A549 (cell line): Measurements from ENCODE around the gene SBK3. TPM values are rescaled to one million over a fixed set of nuclear protein-coding genes. Genes with fewer than 3 reads are reported as not detected.

Source experiments
- ATAC-seq, 2 experiments: fragments of 200-7000 bp in 1 of 2; fragments of >200 bp in 1 of 2; cut with Nextera tagmentation in 1 of 2; cut with Tn5 transposase in 1 of 2; 3 replicates each; pipeline versions ENCODE4 v1.8.0 to v1.9.1; 2018 to 2020; ENCODE audit warnings: mild to moderate bottlenecking in 1 of 2, moderate library complexity in 1 of 2
- CTCF ChIA-PET: fragments of 300-600 bp; sonication (Branson Sonifier 250); formaldehyde crosslinking; extraction: SDS; loops from one replicate; lab custom pipeline; 2021; ENCODE audit warnings: antibody characterized with exemption, inconsistent platforms; lab: Yijun Ruan, JAX
- POLR2A ChIA-PET: fragments of 350-600 bp; formaldehyde crosslinking; extraction: SDS; loops from one replicate; lab custom pipeline; 2021; ENCODE audit warnings: antibody characterized with exemption, inconsistent platforms; lab: Yijun Ruan, JAX
- DNase-seq, 2 experiments: peaks; one replicate each; pipeline versions ENCODE4 v3.0.0 to v3.0.0-alpha.2; 2011 to 2016; ENCODE audit warnings: low read depth in 1 of 2, low spot score in 1 of 2
- FAIRE-seq: peaks from 2 replicates; lab custom pipeline; 2011; peaks lifted over from hg19 to GRCh38; lab: Jason Lieb, UNC
- H3K27ac ChIP-seq, 2 experiments: fragments of >200 bp; sonication (Bioruptor Twin); formaldehyde crosslinking; 3 replicates each; pipeline ENCODE4 v1.5.1; 2016 to 2017
- H3K4me1 ChIP-seq: fragments of >200 bp; sonication (Bioruptor Twin); formaldehyde crosslinking; 3 replicates; pipeline ENCODE4 v1.6.1; 2016
- H3K4me2 ChIP-seq: fragments of >200 bp; sonication (Bioruptor Twin); formaldehyde crosslinking; 3 replicates; pipeline ENCODE4 v1.6.1; 2016
- H3K4me3 ChIP-seq: fragments of >200 bp; sonication (Bioruptor Twin); formaldehyde crosslinking; 3 replicates; pipeline ENCODE4 v1.5.1; 2016
- H3K9me3 ChIP-seq: fragments of >200 bp; sonication (Bioruptor Twin); formaldehyde crosslinking; 3 replicates; pipeline ENCODE4 v1.6.1; 2016
- BHLHE40 ChIP-seq: IDR thresholded peaks from 2 replicates; pipeline ENCODE4 v1.6.1; 2012; ENCODE audit warnings: low read depth, low read length, inconsistent platforms
- CBX2 ChIP-seq: fragments of 200-600 bp; sonication (generic); IDR thresholded peaks from 2 replicates; pipeline ENCODE4 v1.6.1; 2016; ENCODE audit warnings: low read depth, mild to moderate bottlenecking, borderline replicate concordance
- CHD4 ChIP-seq: fragments of 200-600 bp; sonication (generic); IDR thresholded peaks from 2 replicates; pipeline ENCODE4 v1.6.1; 2016; ENCODE audit warnings: antibody characterized with exemption, mild to moderate bottlenecking, borderline replicate concordance
- EP300 ChIP-seq, 2 experiments: fragments of >200 bp; sonication (Bioruptor Twin); formaldehyde crosslinking; IDR thresholded peaks; 2 replicates in 1 of 2; 3 replicates in 1 of 2; pipeline ENCODE4 v1.6.1; 2016 to 2017
- ESRRA ChIP-seq: fragments of 150-350 bp; IDR thresholded peaks from 2 replicates; pipeline ENCODE4 v1.6.1; 2014; ENCODE audit warnings: mild to moderate bottlenecking, low read length, borderline replicate concordance
- FOSB ChIP-seq: fragments of 250-450 bp; sonication (Bioruptor Pico); IDR thresholded peaks from 2 replicates; pipeline ENCODE4 v1.5.0; 2020; ENCODE audit warnings: mild to moderate bottlenecking, moderate library complexity
- GATA3 ChIP-seq: IDR thresholded peaks from 2 replicates; pipeline ENCODE4 v1.6.1; 2012; ENCODE audit warnings: borderline replicate concordance
- HOXA7 ChIP-seq: fragments of 250-450 bp; sonication (Bioruptor Pico); IDR thresholded peaks from 2 replicates; pipeline ENCODE4 v1.5.0; 2020; ENCODE audit warnings: mild to moderate bottlenecking, moderate library complexity
- HOXB13 ChIP-seq: fragments of 250-450 bp; sonication (Bioruptor Pico); IDR thresholded peaks from 2 replicates; pipeline ENCODE4 v1.5.0; 2020; ENCODE audit warnings: low read depth, mild to moderate bottlenecking, moderate library complexity
- JUN ChIP-seq, 2 experiments: fragments of >200 bp; sonication (Bioruptor Twin); formaldehyde crosslinking; IDR thresholded peaks; 2 replicates in 1 of 2; 3 replicates in 1 of 2; pipeline ENCODE4 v1.6.1; 2016 to 2017
- MAFK ChIP-seq: fragments of 450-650 bp; IDR thresholded peaks from 2 replicates; pipeline ENCODE4 v1.6.1; 2014; ENCODE audit not compliant: partially characterized antibody
- RAD21 ChIP-seq, 2 experiments: fragments of >200 bp in 1 of 2; sonication (Bioruptor Twin) in 1 of 2; formaldehyde crosslinking in 1 of 2; IDR thresholded peaks in 1 of 2; conservative IDR thresholded peaks in 1 of 2; 2 replicates in 1 of 2; 3 replicates in 1 of 2; pipeline ENCODE4 v1.6.1; 2012 to 2018; ENCODE audit warnings: inconsistent platforms in 1 of 2
- RARB ChIP-seq: fragments of 250-450 bp; sonication (Bioruptor Pico); IDR thresholded peaks from 2 replicates; pipeline ENCODE4 v1.8.0; 2021; ENCODE audit warnings: mild to moderate bottlenecking, moderate library complexity
- SMC3 ChIP-seq: fragments of >200 bp; sonication (Bioruptor Twin); formaldehyde crosslinking; IDR thresholded peaks from 3 replicates; pipeline ENCODE4 v1.6.1; 2018; ENCODE audit warnings: inconsistent platforms
- TP53 ChIP-seq: fragments of 250-450 bp; sonication (Bioruptor Pico); IDR thresholded peaks from 2 replicates; pipeline ENCODE4 v1.5.0; 2021; ENCODE audit warnings: mild to moderate bottlenecking, moderate library complexity
- ZC3H11A ChIP-seq: fragments of 450-650 bp; IDR thresholded peaks from 2 replicates; pipeline ENCODE4 v1.6.1; 2014; ENCODE audit warnings: antibody characterized with exemption, mild to moderate bottlenecking
- ZNF302 ChIP-seq: fragments of 250-450 bp; sonication (Bioruptor Pico); IDR thresholded peaks from 2 replicates; pipeline ENCODE4 v1.9.0; 2021; ENCODE audit warnings: inconsistent platforms, mild to moderate bottlenecking, moderate library complexity
- WGBS: methylation state at CpG from one replicate; pipeline ENCODE4 v1.1.6; 2017; ENCODE audit errors: missing lambda C conversion rate; 5-methylcytosine and 5-hydroxymethylcytosine counted together
- polyA plus RNA-seq, 4 experiments: library from polyadenylated mRNA; depleted of rRNA in 3 of 4; stranded (reverse); fragments of >200 nt; fragmentation: RNase III in 1 of 4; extraction: RNeasy Plus Mini Kit Qiagen cat#74134 plus additional on column Dnase treatment in 1 of 4; gene quantifications; 2 replicates in 3 of 4; 3 replicates in 1 of 4; pipeline ENCODE4 v1.2.3, GENCODE V29; 2011 to 2017
- TF ChIP-seq, protein P1 (sequence below): fragments of >200 bp; sonication (Bioruptor Twin); formaldehyde crosslinking; IDR thresholded peaks from 2 replicates; pipeline ENCODE4 v1.6.1; 2016
- TF ChIP-seq, protein P2 (sequence below): fragments of >200 bp; sonication (Bioruptor Twin); formaldehyde crosslinking; IDR thresholded peaks from 3 replicates; pipeline ENCODE4 v1.6.1; 2016
- TF ChIP-seq, protein P3 (sequence below): IDR thresholded peaks from 2 replicates; pipeline ENCODE4 v1.6.1; 2012
- TF ChIP-seq, protein P4 (sequence below): fragments of 450-650 bp; IDR thresholded peaks from 2 replicates; pipeline ENCODE4 v1.6.1; 2014; ENCODE audit warnings: antibody characterized with exemption
- TF ChIP-seq, protein P5 (sequence below): fragments of 250-450 bp; sonication (Bioruptor Pico); IDR thresholded peaks from 2 replicates; pipeline ENCODE4 v1.5.0; 2020; ENCODE audit warnings: low read depth, mild to moderate bottlenecking, moderate library complexity

SBK3 gene
- polyA plus RNA-seq, 2 of the 4 experiments (the other 2 are of a cell fraction), result 1.1 TPM

DNA sequence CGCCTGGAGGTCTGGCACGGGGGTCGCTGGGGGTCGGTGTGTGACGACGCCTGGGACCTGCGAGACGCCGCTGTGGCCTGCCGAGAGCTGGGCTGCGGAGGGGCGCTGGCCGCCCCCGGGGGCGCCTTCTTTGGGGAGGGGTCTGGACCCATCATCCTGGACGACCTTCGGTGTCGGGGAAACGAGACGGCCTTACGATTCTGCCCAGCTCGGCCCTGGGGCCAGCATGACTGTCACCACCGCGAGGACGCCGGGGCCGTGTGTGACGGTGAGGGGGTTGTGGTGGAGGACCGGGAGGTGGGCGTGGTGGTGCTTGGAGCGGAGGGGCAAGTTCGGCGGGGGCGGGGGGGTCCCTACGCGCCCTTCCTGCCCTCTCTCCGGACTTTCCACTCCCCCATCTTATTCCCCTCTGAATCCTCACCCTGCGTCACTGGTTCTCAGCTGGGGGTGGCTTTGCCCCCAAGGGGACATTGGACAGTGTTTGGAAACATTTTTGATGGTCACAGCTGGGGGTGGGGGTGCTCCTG, 51.6 kb downstream of the SBK3 start:
- 70% methylated on average over 20 of the region's 38 CpGs for WGBS
- no peak overlapping the region for H3K4me2 ChIP-seq
- ATAC-seq (no peak), FAIRE-seq (no peak)
- H3K27ac ChIP-seq, result peak overlapping the region in 1 of 2 experiments; percentile 22; a peak in 1 of 6 replicates
- no peaks in the 10 kb centered on the region for H3K9me3 ChIP-seq
- H3K4me3 ChIP-seq, result no peak overlapping the region
- TF ChIP-seq JUN (IDR thresholded peaks at IDR 0.05), result no peak
- TF ChIP-seq, all 56 proteins: peak for 0
- ChIA-PET POLR2A (no interaction called here), CTCF (interaction anchor here (1.0 to 17.3 kb wide), 10 partner anchors 10 to 353 kb away, joined by 3 to 219 read pairs (median 5); partner anchors contain the start of gene ZNF865)
- H3K4me1 ChIP-seq, result peaks cover 31% of the 10 kb centered on the region
- no peak for DNase-seq

DNA sequence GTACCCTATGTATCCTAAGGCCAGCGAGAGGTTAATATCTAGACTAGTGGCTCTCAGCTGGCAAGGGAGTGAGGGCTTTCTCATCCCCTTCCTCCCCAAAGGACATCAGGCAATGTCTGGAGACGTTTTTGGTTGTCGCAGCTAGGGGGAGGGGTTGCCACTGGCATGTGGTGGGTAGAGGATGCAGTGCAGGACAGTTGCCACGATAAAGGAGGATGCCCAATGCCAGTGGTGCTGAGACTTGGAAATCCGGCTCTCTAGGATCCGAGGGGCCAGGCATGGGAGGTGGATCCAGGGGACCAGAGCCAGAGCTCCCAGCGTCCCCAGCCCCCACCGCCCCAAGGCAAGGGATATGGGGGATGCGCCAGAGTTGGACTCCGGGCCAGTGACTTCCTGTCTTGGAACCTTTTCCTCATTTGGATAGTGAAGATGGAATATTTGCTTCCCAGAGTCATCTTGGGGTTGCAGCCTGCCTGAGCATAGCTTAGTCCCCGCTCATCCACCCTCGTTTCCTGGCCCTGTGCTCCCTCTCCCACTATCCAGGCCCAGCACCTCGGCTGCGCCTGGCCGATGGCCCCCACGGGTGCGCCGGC, 52.2 kb downstream of the SBK3 start:
- no peak for ATAC-seq
- peaks cover 37% of the 10 kb centered on the region for H3K4me1 ChIP-seq
- POLR2A ChIA-PET, result no interaction called here
- H3K27ac ChIP-seq, result peak overlapping the region in 1 of 2 experiments; percentile 22; a peak in 1 of 6 replicates
- TF ChIP-seq GATA3 (no peak), BHLHE40 (no peak), TP53 (CRISPR knock-in tag) (no peak), FOSB (CRISPR knock-in tag) (no peak), ZNF302 (CRISPR knock-in tag) (no peak), RARB (CRISPR knock-in tag) (no peak), CBX2 (no peak), HOXA7 (no peak), ZC3H11A (no peak)
- TF ChIP-seq, protein P1, sequence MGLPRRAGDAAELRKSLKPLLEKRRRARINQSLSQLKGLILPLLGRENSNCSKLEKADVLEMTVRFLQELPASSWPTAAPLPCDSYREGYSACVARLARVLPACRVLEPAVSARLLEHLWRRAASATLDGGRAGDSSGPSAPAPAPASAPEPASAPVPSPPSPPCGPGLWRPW, result no peak
- TF ChIP-seq, protein P2, sequence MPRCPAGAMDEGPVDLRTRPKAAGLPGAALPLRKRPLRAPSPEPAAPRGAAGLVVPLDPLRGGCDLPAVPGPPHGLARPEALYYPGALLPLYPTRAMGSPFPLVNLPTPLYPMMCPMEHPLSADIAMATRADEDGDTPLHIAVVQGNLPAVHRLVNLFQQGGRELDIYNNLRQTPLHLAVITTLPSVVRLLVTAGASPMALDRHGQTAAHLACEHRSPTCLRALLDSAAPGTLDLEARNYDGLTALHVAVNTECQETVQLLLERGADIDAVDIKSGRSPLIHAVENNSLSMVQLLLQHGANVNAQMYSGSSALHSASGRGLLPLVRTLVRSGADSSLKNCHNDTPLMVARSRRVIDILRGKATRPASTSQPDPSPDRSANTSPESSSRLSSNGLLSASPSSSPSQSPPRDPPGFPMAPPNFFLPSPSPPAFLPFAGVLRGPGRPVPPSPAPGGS, result no peak
- TF ChIP-seq, protein P3, sequence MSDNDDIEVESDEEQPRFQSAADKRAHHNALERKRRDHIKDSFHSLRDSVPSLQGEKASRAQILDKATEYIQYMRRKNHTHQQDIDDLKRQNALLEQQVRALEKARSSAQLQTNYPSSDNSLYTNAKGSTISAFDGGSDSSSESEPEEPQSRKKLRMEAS, result no peak
- TF ChIP-seq, protein P4, sequence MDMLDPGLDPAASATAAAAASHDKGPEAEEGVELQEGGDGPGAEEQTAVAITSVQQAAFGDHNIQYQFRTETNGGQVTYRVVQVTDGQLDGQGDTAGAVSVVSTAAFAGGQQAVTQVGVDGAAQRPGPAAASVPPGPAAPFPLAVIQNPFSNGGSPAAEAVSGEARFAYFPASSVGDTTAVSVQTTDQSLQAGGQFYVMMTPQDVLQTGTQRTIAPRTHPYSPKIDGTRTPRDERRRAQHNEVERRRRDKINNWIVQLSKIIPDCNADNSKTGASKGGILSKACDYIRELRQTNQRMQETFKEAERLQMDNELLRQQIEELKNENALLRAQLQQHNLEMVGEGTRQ, result no peak
- TF ChIP-seq, protein P5, sequence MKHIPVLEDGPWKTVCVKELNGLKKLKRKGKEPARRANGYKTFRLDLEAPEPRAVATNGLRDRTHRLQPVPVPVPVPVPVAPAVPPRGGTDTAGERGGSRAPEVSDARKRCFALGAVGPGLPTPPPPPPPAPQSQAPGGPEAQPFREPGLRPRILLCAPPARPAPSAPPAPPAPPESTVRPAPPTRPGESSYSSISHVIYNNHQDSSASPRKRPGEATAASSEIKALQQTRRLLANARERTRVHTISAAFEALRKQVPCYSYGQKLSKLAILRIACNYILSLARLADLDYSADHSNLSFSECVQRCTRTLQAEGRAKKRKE (CRISPR knock-in tag), result no peak
- TF ChIP-seq, all 56 proteins: peak for 0
- Histone ChIP-seq H3K9me3 (no peaks in the 10 kb centered on the region), H3K4me2 (no peak overlapping the region), H3K4me3 (no peak overlapping the region)
- FAIRE-seq (no peak), DNase-seq (no peak)
- WGBS, result 63% methylated on average over 15 of the region's 18 CpGs
- CTCF ChIA-PET, result interaction anchor here (1.2 to 17.3 kb wide), 10 partner anchors 10 to 352 kb away, joined by 3 to 219 read pairs (median 6); no protein-coding TSS in a partner anchor

DNA sequence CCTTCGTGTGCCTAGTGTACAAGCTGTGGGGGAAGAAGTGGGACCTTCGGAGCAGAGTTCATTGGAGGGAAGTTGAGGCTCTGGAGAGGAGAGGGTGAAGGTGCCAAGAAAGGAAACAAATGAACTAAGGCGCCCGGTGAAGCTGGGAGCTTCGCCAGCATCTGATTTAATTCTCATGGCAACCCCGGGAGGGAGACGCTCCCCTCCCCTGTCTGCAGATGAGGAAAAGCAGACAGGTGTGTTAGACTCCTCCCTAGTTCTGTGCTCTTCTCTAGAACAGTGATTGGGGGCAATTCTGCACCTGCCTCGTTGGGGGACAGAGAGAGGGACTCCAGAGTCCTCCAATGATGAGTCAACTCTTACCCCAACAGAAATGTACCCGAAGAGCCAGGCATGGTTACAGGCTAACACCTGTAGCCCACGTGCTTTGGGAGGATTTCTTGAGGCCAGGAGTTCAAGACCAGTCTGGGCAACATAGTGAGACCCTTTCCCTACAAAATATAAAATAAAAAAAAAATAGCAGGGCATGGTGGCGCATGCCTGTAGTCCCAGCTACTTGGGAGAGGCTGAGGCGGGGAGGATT, 52.9 kb downstream of the SBK3 start:
- DNase-seq (no peak), ATAC-seq (no peak), FAIRE-seq (no peak)
- TF ChIP-seq RARB (CRISPR knock-in tag) (no peak), HOXB13 (no peak), MAFK (no peak), ESRRA (no peak), JUN (IDR thresholded peaks at IDR 0.05) (no peak), EP300 (IDR thresholded peaks at IDR 0.05) (no peak), SMC3 (no peak), RAD21 (conservative IDR thresholded peaks at IDR 0.05 in 1 of 2, IDR thresholded peaks at IDR 0.05 in 1 of 2) (no peak), CHD4 (no peak)
- TF ChIP-seq, protein P4, result no peak
- WGBS, result 51% methylated on average over 12 of the region's 12 CpGs
- POLR2A ChIA-PET, result interaction anchor here (2.9 kb wide), 1 partner anchor 16 kb away, joined by 7 read pairs; the partner anchor contains the start of gene ZNF628
- Histone ChIP-seq H3K4me1 (peaks cover 44% of the 10 kb centered on the region), H3K4me2 (no peak overlapping the region), H3K9me3 (no peaks in the 10 kb centered on the region), H3K27ac (no peak overlapping the region), H3K4me3 (no peak overlapping the region)
- CTCF ChIA-PET, result interaction anchor here (1.2 to 17.3 kb wide), 8 partner anchors 11 to 352 kb away, joined by 3 to 219 read pairs (median 10); no protein-coding TSS in a partner anchor
